Stomach (tissue), 4 donors: ENCODE data around the gene RETSAT.

ENCODE experiments used
- POLR2A ChIP-seq, 4 donors: fragments of 450-650 bp; IDR thresholded peaks; one replicate each; pipeline ENCODE4 v1.6.1; 2016; ENCODE audit warnings: antibody characterized with exemption in 4 of 4, control low read depth in 2 of 4, mild to moderate bottlenecking in 1 of 4, moderate library complexity in 1 of 4
- POLR2AphosphoS5 ChIP-seq, 3 donors: sonication (generic); formaldehyde crosslinking; IDR thresholded peaks; one replicate each; pipeline ENCODE4 v1.6.1; 2016; ENCODE audit warnings: antibody characterized with exemption in 3 of 3
- TF ChIP-seq, protein P1 (sequence below), 7 experiments: fragments of 450-650 bp in 4 of 7; fragments of 200-600 bp in 3 of 7; sonication (generic) in 3 of 7; IDR thresholded peaks; one replicate each; pipeline ENCODE4 v1.5.1; 2016 to 2019; ENCODE audit warnings: antibody characterized with exemption in 7 of 7, control low read depth in 2 of 7, mild to moderate bottlenecking in 1 of 7

DNA sequence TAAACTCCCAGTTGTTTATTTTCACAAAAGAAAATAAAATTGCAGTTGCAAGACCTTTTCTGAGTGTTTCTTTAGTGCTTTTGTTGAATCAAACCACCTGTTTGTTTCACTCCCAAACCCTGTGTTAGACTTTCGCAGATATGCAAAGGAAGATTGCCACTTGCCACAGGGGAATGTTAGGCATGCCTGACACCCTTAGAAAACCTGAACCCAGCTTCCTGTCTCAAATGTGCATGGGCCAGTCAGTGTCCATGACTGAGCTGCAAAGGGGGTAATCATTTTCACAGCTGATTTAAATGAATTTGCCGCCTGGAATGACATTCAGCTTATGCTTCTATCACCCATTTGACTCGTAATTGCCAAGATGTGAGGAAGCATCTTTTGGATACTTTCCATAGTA, 44.0 kb downstream of the RETSAT start:
- no peak for TF ChIP-seq POLR2A (IDR thresholded peaks at IDR 0.05)
- no peak for TF ChIP-seq POLR2AphosphoS5 (IDR thresholded peaks at IDR 0.05)
- TF ChIP-seq, protein P1, sequence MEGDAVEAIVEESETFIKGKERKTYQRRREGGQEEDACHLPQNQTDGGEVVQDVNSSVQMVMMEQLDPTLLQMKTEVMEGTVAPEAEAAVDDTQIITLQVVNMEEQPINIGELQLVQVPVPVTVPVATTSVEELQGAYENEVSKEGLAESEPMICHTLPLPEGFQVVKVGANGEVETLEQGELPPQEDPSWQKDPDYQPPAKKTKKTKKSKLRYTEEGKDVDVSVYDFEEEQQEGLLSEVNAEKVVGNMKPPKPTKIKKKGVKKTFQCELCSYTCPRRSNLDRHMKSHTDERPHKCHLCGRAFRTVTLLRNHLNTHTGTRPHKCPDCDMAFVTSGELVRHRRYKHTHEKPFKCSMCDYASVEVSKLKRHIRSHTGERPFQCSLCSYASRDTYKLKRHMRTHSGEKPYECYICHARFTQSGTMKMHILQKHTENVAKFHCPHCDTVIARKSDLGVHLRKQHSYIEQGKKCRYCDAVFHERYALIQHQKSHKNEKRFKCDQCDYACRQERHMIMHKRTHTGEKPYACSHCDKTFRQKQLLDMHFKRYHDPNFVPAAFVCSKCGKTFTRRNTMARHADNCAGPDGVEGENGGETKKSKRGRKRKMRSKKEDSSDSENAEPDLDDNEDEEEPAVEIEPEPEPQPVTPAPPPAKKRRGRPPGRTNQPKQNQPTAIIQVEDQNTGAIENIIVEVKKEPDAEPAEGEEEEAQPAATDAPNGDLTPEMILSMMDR (IDR thresholded peaks at IDR 0.05): no peak
